GM21390 (cell line): Measurements from ENCODE around the gene CHCHD3.
"Not testable (repeated sequence)": the region's sequence is repeated elsewhere in the genome, so short reads cannot be mapped to it uniquely, and the experiment has no call there.

Source experiments
- ATAC-seq: cut with Tn5 transposase; IDR thresholded peaks from one replicate; pipeline ENCODE4 v1.9.1; 2021; ENCODE audit not compliant: unreplicated experiment

Gene CHCHD3

GRCh38 chr7:132964876-132965275, 117.0 kb downstream of the CHCHD3 start:
- ATAC-seq: no peak

GRCh38 chr7:132959891-132960290, 122.0 kb downstream of the CHCHD3 start:
- no peak for ATAC-seq

GRCh38 chr7:132956556-132956955, 125.3 kb downstream of the CHCHD3 start:
- ATAC-seq: no peak

DNA sequence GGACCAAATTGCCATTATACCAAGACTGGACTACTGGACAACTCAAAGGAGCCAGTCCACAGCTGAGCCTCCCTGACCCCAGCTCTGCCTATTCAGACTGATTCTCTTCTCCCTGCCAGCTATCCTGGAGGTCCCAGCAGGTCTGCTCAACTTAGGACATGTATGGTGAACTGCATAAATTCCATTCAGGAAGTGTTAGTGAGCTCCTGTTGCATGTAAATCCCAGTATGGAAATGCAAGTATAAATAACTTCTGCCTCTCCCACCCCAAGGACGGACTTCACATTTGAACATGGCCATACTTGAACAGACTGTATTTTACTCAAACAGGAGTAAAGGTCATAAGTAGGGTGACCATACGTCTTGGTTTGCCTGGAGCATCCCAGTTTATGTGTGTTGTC, 128.4 kb downstream of the CHCHD3 start:
- ATAC-seq: no peak

- no peak for ATAC-seq
These were observed 131.2 kb downstream of the CHCHD3 start for GRCh38 chr7:132950725-132951124.

GRCh38 chr7:132947011-132947410, 134.9 kb downstream of the CHCHD3 start:
- ATAC-seq: no peak

DNA sequence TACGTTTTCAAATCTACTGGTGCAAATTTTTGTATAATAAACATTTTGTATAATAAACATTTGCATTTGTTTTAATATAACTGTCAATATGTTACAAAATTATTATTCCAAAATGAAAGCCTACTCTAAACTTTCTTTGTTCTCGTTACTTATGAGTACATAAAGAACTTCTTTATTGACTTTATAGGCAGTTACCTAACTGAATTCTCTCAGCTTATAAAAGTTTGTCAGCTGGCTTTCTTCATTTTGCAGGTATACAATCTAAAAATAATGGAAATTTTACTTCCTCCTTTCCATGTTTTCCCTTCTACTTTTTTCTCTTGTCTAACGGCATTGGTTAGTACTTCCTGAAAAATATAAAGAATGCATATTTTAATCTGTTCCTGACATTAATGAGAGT, 137.1 kb downstream of the CHCHD3 start:
- ATAC-seq: no peak

- ATAC-seq: no peak
These were observed 138.2 kb downstream of the CHCHD3 start for GRCh38 chr7:132943645-132944044.

- no peak for ATAC-seq
These were observed 139.2 kb downstream of the CHCHD3 start for GRCh38 chr7:132942701-132943100.

GRCh38 chr7:132941905-132942304, 140.0 kb downstream of the CHCHD3 start:
- no peak for ATAC-seq

DNA sequence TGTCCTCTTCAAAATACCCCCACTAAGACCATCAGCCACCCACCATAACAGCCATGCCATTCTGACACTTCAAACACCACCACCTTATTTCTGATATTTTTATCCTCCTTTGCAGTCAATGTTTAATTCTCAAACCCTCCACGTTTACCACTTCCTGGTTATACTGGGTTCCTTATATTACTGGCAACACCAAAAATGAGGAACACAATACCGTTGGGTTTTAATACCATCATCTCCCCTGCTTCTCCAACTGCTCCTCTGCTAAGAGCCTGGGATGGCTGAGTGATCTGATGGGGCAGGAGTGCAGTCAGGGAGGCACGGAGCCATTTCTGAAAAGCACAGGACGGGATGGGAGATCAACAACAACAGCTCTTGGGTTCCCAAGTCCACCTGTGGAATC, 140.5 kb downstream of the CHCHD3 start:
- ATAC-seq: no peak

DNA sequence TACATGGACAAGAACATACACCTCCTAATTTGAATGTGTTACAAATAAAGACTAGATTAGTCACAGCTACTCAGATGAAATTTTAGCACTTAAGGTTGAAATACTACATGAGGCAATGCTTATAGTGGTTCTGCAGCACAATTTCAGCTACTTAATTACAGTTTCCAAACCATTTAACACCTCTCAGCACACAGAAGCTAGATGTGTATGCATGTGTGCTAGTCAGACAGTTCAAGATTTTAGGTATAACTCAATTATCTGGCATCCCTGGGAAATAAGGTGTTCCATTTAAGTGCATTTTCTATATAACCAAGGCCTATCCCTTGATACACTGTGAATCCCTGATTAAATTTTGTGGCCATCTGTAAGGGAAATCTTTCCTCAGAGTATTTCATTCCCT, 141.8 kb downstream of the CHCHD3 start:
- no peak for ATAC-seq

GRCh38 chr7:132939495-132939894, 142.4 kb downstream of the CHCHD3 start:
- no peak for ATAC-seq

GRCh38 chr7:132937286-132937685, 144.6 kb downstream of the CHCHD3 start:
- no peak for ATAC-seq

GRCh38 chr7:132935608-132936007, 146.3 kb downstream of the CHCHD3 start:
- ATAC-seq: no peak

GRCh38 chr7:132934017-132934416, 147.9 kb downstream of the CHCHD3 start:
- no peak for ATAC-seq

GRCh38 chr7:132933072-132933458, 148.8 kb downstream of the CHCHD3 start:
- ATAC-seq: no peak

DNA sequence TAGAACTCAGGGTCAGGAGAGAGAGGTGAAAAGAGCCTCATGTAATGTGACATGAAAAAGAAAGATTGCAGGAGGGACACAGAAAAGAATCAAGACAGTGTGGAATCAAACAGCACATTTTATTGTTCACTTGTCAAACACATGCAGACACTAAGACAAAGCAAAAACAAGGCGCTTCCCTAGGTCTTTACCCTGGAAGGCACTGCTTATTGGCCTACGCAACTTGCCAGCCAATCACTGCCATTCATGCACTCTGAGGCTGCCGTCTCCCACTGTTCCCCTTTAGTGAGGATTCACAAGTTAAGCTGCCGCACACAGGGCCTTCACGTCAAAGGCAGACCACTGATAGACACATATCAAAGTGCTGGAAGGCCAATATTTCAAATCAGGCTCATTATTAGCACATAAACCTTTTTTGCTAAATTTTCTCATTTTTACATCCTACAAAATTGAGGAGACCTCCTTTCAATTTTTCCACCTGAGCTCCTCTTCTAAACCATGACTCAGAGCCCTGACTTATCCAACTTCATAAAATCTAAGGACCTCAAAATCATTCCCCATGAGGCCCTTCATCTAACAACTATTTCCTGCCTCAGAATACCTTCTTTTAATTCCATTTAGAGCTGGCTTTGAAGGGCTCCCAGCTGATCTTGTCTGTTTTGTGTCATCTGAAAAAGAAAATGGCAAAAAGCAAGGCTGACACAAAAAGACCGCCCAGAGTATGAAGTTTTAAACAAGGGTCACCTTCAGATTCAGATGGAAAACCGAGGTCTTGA, 149.4 kb downstream of the CHCHD3 start:
- no peak for ATAC-seq

DNA sequence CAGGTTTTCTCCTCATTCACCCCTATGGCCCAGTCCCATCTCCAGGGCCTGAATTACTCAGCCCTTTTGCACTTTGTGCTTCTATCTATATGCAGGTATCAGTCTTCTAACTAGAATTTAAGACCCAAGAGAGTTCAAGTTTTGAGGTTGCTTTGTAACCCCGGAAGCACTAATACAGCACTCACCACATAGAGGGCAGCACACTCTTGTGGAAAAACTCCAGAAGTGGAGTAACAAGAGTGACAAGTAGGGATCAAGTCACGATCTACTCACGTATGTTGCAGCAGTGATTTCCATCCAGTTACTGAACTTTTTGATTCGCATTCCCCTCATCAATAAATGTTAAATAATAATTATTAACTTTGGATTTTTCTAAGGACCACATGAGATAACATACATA, 151.0 kb downstream of the CHCHD3 start:
- ATAC-seq: no peak

DNA sequence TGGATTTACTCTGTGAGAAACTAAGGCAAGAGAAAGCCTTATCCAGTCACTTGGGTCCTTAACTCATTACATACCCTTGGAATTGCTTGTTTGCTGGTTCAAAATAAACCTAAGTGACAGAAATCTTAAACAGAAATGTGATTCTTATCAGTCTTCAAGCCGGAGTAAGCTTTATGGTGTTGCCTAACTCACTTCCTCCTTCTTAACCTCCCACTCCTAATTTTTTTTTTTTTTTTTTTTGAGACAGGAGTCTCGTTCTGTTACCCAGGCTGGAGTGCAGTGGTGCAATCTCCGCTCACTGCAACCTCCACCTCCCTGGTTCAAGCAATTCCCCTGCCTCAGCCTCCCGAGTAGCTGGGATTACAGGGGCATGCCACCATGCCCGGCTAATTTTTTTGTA, 151.9 kb downstream of the CHCHD3 start:
- not testable (repeated sequence) for ATAC-seq

- ATAC-seq: no peak
These were observed 162.1 kb downstream of the CHCHD3 start for GRCh38 chr7:132919771-132920170.

DNA sequence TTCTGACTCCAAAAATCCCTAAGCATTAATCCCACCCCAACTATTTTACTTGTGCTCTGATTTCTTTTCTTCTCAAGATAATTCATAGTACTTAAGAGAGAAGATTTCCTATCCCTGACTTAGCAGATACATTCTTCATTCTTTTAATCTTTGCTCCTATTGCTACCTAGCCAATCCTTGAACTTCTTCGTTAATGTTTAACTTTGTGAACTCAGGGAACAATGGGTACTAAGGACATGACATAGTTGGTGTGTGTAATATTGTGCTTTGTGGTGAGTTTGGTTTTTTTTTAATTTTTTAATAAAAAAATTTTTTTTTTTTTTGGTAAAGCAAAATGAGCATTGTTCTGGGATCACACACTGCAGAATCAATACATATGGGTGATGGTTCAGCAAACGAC, 166.2 kb downstream of the CHCHD3 start:
- no peak for ATAC-seq

- no peak for ATAC-seq
These were observed 171.2 kb downstream of the CHCHD3 start for GRCh38 chr7:132910657-132911056.
